GM21723 (cell line): Measurements from ENCODE around the gene THSD7A.
"Not testable (repeated sequence)": the region's sequence is repeated elsewhere in the genome, so short reads cannot be mapped to it uniquely, and the experiment has no call there.

ENCODE experiments used
- ATAC-seq: cut with Tn5 transposase; IDR thresholded peaks from one replicate; pipeline ENCODE4 v1.9.1; 2021; ENCODE audit warnings: mild to moderate bottlenecking, moderate library complexity; ENCODE audit not compliant: unreplicated experiment

THSD7A gene

DNA sequence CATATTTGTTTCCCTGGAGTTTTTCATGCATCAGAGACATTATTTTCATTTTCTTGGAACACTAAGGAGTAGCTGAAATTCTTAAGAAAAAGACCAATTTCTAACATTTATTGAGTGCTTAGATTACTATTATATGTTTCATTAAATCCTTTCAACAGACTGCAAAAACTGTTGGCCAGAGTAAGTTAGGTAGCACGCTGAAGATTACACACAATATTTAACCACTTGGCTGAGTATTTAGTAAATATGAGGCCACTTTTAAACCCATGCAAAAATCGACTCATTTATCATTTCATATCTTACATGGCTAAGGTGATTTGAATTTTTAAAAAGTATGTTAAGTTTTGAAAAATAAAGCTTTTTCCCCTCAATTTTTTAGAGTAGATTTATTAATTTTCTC, 358.8 kb downstream of the THSD7A start:
- no peak for ATAC-seq

- ATAC-seq: no peak
Measured at GRCh38 chr7:11472646-11473045, 359.4 kb downstream of the THSD7A start.

GRCh38 chr7:11471255-11471654, 360.7 kb downstream of the THSD7A start:
- ATAC-seq: no peak

DNA sequence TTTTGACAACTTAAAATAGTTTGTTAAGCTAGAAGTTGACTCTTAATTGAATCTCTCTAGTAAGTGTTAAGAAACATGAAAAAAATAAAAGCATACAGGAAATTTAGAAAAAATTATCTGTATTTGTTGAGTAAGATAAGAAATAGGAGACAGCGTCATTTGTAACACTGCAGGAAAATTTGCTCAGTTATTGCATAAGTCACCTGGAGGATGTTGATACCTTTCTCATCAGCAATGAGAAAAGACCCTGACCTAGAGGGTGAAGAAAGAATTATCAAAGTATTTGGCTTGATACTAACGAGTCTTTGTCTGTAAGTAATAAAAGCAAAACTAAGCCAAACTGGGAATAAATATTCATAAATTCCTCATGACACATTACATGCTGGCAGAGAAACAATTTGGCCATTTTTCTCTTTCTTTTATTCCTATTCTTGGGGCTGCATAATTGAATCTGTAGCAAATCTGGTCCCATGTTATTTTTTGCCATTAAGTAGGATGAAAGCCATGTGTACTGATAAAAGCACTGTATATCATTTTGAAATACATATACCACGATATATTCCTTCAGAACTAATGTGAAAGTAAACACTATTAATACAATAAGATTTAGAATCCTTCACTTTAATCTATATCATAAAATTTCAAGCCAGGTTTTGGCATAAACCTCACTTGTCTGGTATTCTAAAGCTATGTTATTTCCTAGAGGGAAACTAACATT, 362.8 kb downstream of the THSD7A start:
- ATAC-seq: no peak

DNA sequence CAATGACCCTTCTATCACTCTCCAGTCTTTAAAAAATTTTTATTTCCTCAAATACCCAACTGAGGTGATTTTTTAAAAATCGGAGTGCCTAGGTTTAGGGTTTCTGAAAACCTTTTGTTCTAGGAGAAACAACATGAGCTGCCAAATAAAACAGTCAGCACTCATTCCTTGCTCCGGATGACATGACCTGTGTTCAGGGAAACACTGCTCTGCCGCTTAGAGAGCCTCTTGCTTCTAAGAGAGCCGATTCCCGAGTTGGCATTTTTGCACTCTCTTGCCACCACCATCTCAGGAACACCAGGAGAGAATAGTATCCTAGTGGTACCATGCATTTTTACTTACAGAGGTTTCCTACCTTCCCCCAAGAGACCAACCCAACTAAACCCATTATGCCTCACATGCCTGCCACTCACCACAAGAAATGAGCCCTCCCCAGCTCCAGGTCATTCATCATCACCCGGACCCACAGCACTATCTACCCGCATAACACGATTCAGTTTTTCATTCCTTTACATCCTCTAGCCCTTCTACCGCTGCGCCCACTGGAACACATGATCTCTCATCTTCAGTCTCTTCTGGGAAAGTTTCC, 365.4 kb downstream of the THSD7A start:
- ATAC-seq: no peak

DNA sequence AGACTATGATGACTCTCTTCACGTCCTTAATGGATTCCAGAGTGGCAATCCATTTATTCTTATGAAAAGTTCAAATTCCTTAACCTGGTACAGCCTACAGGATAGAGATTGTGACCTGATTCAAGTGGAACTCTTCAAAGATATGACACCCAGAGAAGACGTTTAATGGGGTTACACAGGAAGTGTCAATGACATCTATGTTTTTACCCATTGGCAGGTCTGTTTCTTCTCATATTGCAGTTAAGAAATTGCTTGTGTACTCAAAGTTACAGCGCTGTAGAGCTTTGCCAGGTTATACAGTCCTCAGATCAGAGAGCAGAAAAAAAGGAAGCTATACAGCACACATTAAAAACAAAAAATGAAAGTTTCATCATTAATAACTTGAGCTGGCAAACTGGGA, 367.4 kb downstream of the THSD7A start:
- no peak for ATAC-seq

GRCh38 chr7:11461946-11462345, 370.1 kb downstream of the THSD7A start:
- no peak for ATAC-seq

DNA sequence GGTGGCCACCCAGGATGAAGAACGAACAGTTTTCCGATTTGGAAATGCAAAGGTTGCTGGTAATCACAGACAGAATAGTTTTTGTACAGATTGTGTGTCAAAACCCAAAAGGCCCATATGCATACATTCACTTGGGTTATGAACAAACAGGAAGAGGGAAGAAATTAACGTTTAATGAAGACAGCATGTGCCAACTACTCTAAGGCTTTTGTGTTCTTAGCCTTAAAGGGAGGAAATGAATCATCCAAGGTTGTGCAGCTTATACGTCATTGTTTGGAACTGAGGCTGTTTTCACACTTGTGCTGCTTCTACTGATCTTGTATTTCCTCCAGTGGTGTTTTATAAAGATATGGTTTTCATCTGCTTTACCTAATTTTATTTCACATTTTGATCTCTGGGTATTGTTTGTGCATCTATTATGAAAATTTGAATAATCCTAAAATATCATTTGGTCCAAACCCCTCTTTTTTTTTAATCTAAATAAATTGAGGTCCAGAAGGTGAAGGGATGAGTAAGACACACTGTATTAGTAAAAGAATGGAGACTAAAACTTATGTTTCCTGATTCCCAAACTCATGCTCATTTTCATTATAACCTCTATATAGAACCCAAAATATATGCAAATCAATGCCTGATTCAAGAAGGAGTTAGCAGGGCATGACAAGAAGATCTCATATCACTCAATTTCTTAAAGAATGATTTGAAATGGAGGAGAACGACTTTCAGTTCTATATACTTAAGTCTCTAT, 373.1 kb downstream of the THSD7A start:
- ATAC-seq: no peak

- no peak for ATAC-seq
Measured at GRCh38 chr7:11457419-11457818, 374.6 kb downstream of the THSD7A start.

- no peak for ATAC-seq
Measured at GRCh38 chr7:11456574-11456973, 375.4 kb downstream of the THSD7A start.

GRCh38 chr7:11452476-11452875, 379.5 kb downstream of the THSD7A start:
- ATAC-seq: no peak

DNA sequence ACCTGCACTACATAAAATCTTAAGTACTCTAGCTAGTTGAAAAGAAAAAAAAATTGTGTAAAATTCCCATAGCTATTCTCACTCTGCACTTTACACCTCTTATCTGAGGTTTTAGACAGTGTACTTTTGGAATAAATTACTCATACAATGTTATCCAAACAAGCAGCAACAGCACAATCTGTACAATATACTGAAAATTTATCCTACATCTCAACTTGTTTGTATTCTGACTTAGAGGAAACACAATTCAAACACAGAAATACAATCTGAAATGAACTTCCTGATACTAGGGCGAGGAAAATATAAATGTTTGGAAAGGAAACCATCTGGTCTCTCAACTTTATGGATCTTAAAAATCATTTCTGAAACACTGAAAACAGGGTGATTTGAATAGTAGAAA, 381.7 kb downstream of the THSD7A start:
- no peak for ATAC-seq

DNA sequence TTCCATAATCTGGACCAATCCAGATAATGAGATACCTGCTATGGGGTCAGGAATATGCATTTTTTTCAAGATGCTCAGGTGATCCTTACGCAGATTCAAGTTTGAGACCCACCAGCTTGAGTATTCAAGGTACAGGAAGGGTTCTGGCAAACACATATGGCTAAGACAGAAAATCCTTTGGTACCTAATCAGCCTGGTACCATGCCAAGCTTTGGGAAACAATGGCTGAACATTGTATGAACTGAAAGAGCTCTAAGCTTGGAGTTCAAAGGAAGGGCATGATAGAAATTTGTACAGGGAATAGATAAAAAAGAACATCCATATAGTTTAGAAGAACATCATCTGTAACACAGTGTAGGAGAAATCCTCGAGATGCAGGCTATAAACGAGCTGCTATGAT, 382.7 kb downstream of the THSD7A start:
- no peak for ATAC-seq

DNA sequence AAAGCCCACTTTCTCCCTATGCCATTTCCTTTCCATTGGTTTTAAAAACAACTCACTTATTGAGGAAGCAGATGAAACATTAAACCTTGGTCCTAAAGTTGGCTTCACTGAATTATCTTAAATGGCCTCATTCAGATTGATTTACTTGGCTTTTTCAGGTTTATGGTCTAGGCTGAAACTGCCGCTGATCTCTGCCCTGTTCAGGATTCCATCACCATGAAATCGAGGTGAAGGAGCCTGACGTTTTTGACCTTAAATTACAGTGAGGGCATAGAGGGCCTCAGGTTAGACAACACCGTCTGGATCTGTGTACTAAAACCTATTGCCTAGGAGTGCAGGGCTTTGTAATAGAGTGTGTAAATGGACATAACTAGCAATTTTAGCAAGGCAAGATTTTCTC, 383.7 kb downstream of the THSD7A start:
- ATAC-seq: no peak

- ATAC-seq: no peak
Measured at GRCh38 chr7:11447106-11447505, 384.9 kb downstream of the THSD7A start.

GRCh38 chr7:11443934-11444333, 388.1 kb downstream of the THSD7A start:
- not testable (repeated sequence) for ATAC-seq

DNA sequence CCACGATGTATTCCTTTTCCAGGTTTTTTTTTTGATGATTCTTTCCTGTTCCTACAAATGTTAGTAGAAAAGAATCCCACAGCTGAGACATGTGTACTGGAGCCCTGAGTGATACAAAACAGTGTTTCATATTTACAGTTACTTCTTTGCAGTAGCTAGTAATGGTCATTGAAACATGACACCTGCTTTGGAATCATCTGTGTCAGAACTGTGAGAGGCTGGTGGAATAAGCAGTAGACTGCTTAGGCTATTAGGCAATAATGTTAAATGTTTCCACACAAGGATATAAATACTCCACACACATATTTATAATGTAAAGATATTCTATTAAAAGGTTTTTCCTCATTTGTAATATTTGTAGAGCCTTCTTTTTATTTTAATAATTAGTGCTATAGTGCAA, 394.0 kb downstream of the THSD7A start:
- no peak for ATAC-seq

DNA sequence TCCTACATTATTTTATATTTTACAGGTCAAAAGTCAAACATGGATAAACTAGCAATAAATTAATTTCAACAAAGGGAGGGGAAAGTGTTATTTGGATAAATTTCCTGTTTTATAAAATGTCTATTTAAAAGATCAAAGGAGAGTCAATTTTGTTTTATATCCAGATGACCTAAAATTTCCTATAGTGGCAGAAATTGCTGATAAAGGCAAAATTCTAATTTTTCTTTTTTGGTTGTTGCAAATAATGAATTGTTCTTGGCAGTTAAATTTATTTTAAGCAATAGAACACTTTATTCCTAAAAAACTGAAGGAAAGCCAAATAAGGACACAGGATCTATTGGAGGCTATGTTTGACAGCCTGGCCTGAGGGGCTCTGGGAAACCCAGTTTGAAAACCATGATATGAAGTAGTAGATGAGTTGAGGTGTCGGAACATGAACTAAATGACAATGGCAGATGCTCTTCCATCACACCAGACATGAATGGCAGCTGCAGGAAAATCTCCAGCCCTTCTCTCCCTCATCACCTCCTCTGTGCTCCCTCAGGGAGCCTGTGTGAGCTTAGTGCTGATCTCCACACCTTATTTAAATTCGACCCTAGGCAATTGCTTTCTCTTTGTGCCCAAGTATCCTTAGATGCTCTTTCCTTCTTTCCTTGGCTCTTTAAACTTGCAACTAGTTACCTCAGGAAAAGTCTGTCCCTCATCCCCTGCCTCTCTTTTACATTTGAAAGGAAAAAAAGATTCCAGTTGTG, 395.0 kb downstream of the THSD7A start:
- no peak for ATAC-seq

- ATAC-seq: no peak
Measured at GRCh38 chr7:11436316-11436715, 395.7 kb downstream of the THSD7A start.

DNA sequence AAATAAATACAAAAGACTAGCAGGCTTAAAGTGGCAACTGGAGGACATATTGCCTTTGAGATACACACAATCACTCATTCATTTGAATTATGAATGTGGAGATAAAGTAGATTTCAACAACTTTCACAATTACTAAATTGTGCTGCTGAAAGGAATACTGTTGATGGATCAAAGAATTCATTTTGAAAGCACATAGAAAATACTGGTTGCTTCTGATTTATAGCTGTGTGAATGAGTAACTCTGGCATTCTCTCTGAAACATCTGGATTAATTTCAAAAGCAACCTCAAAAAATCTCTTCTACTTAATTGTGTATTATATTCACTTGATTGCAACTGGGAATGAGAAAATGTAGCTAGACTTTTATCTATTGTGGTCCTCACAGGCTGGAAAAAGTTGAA, 397.6 kb downstream of the THSD7A start:
- no peak for ATAC-seq

GRCh38 chr7:11430841-11431240, 401.2 kb downstream of the THSD7A start:
- no peak for ATAC-seq
